Upper lobe of right lung (tissue), 1 donor: ENCODE data around the gene NCOA3. TPM values are rescaled to one million over a fixed set of nuclear protein-coding genes. Genes with fewer than 3 reads are reported as not detected.
A peak's percentile ranks its signal among the peaks of the same experiment; 100 is the strongest.
"Not testable (repeated sequence)": the region's sequence is repeated elsewhere in the genome, so short reads cannot be mapped to it uniquely, and the experiment has no call there.

ENCODE experiments used
- ATAC-seq: fragments of 200-7000 bp; cut with Tn5 transposase; one replicate; pipeline ENCODE4 v1.9.1; 2020; ENCODE audit warnings: mild to moderate bottlenecking, moderate library complexity
- DNase-seq: peaks from one replicate; pipeline ENCODE4 v3.0.0-alpha.2; 2020
- H3K27ac ChIP-seq: fragments of 200-600 bp; one replicate; pipeline ENCODE4 v1.8.0; 2022
- H3K27me3 ChIP-seq: fragments of 200-600 bp; one replicate; pipeline ENCODE4 v1.8.0; 2022; ENCODE audit warnings: mild to moderate bottlenecking
- H3K36me3 ChIP-seq: fragments of 200-600 bp; one replicate; pipeline ENCODE4 v1.8.0; 2022
- H3K4me1 ChIP-seq: fragments of 200-600 bp; one replicate; pipeline ENCODE4 v1.8.0; 2022
- H3K4me3 ChIP-seq: fragments of 200-600 bp; one replicate; pipeline ENCODE4 v1.8.0; 2022; ENCODE audit warnings: mild to moderate bottlenecking
- H3K9me3 ChIP-seq: fragments of 200-600 bp; one replicate; pipeline ENCODE4 v1.8.0; 2022
- intact Hi-C: fragments of 100-400 bp; cut with DNase I; formaldehyde crosslinking; loops from one replicate; pipeline ENCODE4 v1.11.0; 2022
- total RNA-seq: library from RNA; stranded (reverse); fragmentation: NEBNext Ultra II Directional; extraction: Animal tissue kit (Norgen Biotek cat#: 25700); gene quantifications from one replicate; pipeline ENCODE4 v1.2.1, GENCODE V29; 2021
- TF ChIP-seq, protein P1 (sequence below): fragments of 200-600 bp; IDR thresholded peaks from one replicate; pipeline ENCODE4 v1.8.0; 2022; ENCODE audit warnings: antibody characterized with exemption
- donor health status: DM: no; HTN: yes; CAD: no; lungs with severe emphysema.

The NCOA3 gene
- total RNA-seq, 1 donor from 2014 or later, result 48.8 TPM

DNA sequence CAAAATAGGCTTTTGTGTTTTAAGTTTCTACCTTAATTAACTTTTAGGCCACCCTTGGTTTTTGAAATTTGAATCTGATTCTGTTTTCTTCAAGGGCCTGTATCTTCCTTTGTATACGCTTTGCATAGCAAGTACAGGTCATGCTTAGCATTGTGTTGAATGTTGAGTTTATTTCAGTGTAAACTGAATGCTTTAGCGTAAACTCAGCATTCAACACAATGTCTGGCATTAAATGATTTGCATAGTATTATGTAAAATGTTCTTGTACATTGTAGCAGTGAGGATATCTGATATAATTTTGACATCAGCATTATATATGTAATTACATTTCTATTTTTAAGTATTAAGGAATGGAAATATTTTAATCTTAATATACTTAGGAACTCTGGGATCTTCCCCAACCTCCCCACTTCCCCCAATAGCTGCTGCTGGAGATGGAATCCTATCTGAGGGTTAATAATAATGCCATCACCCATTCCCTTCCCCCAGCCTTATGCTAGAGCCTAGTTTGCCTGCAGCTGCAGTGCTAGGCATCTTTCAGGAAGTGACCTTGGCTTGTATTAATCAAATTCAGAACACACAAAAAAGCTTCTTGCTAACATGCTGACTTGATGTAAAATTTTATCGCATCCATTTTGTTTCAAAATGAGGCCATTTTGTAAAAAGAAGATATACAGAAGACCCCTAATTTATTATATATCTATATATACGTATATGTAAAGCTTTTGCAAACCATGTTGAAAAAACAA is 73.1 kb downstream of the NCOA3 start:
- TF ChIP-seq, protein P1, sequence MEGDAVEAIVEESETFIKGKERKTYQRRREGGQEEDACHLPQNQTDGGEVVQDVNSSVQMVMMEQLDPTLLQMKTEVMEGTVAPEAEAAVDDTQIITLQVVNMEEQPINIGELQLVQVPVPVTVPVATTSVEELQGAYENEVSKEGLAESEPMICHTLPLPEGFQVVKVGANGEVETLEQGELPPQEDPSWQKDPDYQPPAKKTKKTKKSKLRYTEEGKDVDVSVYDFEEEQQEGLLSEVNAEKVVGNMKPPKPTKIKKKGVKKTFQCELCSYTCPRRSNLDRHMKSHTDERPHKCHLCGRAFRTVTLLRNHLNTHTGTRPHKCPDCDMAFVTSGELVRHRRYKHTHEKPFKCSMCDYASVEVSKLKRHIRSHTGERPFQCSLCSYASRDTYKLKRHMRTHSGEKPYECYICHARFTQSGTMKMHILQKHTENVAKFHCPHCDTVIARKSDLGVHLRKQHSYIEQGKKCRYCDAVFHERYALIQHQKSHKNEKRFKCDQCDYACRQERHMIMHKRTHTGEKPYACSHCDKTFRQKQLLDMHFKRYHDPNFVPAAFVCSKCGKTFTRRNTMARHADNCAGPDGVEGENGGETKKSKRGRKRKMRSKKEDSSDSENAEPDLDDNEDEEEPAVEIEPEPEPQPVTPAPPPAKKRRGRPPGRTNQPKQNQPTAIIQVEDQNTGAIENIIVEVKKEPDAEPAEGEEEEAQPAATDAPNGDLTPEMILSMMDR, result no peak
- DNase-seq (no peak), ATAC-seq (no peak)
- H3K27ac ChIP-seq, result no peak overlapping the region
- no peaks in the 10 kb centered on the region for H3K27me3 ChIP-seq
- H3K9me3 ChIP-seq, result peaks cover 5% of the 10 kb centered on the region
- intact Hi-C loops, result no loop called here
- H3K4me1 ChIP-seq, result peaks cover 62% of the 10 kb centered on the region
- H3K36me3 ChIP-seq, result no peaks in the 10 kb centered on the region
- H3K4me3 ChIP-seq, result no peak overlapping the region

DNA sequence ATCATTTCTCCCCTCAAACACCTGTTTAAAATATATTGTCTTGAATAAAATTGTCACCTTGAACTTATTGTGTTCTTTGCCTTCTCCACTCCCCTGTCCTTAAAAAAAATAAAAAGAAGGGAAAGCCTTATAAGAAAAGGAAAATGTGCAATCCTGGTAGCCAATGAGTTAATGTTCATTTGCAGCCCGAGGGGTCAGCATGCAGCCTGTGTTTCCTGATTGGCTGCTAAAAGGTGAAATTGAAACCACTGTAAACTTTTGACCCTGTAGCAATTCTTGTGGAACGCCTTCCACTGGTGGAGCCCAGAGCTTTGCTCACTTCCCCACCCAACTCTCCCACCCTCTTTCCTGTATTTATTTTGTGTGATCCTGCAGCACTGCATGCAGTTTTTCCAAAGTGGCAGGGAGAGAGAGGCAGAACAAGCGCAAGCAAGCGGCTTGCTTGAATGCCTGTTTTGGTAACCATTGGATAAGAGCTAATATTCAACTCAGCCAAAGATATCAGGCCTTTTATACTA is 74.9 kb downstream of the NCOA3 start:
- ATAC-seq, result peak; percentile 96
- Histone ChIP-seq H3K4me1 (peaks cover 64% of the 10 kb centered on the region), H3K9me3 (peaks cover 3% of the 10 kb centered on the region), H3K27me3 (no peaks in the 10 kb centered on the region), H3K27ac (peak overlapping the region; percentile 34), H3K36me3 (no peaks in the 10 kb centered on the region), H3K4me3 (no peak overlapping the region)
- no peak for DNase-seq
- TF ChIP-seq, protein P1, result no peak
- intact Hi-C loops, result no loop called here

DNA sequence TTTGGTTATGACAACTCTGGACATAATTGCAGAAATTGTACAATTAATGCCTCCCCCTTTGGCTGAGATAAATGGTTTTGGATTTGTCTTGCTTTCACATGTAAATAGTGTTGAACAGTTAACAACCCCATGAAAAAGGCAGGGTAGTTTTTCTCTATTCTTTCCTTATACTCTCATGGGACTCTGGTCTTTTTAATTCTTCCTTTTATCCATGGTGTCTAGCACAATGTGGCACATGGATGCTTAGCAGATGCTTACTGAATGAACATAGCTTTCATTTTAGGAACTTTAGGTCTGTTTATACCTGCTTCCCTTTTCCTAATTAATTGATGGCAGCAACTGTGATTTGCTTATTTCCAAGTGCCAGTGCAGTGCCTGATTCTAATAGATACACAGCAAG is 75.6 kb downstream of the NCOA3 start:
- no peaks in the 10 kb centered on the region for H3K27me3 ChIP-seq
- intact Hi-C loops, result no loop called here
- DNase-seq, result no peak
- no peak overlapping the region for H3K4me3 ChIP-seq
- no peak for ATAC-seq
- no peak overlapping the region for H3K27ac ChIP-seq
- H3K36me3 ChIP-seq, result no peaks in the 10 kb centered on the region
- TF ChIP-seq, protein P1, result no peak
- H3K4me1 ChIP-seq, result peaks cover 64% of the 10 kb centered on the region
- no peaks in the 10 kb centered on the region for H3K9me3 ChIP-seq

DNA sequence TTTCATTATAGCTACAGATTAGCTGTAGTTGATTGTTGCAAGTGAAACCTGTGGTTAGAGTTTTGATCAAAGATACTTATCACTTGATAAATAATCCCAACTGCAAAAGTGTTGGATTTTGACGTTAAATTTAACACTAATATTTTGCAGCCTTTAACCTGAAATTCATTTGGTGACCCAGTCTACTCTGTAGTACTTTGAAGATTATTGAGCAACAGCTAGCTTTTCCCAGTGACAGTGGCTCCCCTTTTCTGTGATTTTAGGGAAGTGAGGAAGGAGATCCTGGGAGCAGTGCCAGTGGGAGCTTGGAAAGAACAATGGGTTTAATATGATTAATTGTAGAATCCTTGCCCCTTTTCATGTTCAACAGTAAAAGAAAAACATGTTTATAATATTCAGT is 76.9 kb downstream of the NCOA3 start:
- intact Hi-C loops, result no loop called here
- no peaks in the 10 kb centered on the region for H3K27me3 ChIP-seq
- H3K4me1 ChIP-seq, result peaks cover 62% of the 10 kb centered on the region
- H3K36me3 ChIP-seq, result peaks cover 8% of the 10 kb centered on the region
- TF ChIP-seq, protein P1, result no peak
- no peak overlapping the region for H3K27ac ChIP-seq
- ATAC-seq (no peak), DNase-seq (no peak)
- no peaks in the 10 kb centered on the region for H3K9me3 ChIP-seq
- H3K4me3 ChIP-seq, result no peak overlapping the region

DNA sequence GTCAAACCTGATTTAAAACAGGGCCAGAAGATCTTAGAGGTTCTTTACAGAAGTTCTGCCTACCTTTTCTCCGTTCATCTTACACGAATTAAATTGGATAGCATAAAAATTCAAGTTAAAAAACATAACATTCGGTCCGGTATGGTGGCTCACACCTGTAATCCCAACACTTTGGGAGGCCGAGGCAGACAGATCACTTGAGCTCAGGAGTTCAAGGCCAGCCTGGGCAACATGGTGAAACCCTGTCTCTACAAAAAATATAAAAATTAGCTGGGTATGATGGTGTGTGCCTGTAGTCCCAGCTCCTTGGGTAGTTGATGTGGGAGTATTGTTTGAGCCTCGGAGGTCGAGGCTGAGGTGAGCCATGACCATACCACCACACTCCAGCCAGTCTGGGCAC is 79.0 kb downstream of the NCOA3 start:
- H3K36me3 ChIP-seq, result peaks cover 18% of the 10 kb centered on the region
- DNase-seq, ATAC-seq, H3K27me3 ChIP-seq, H3K9me3 ChIP-seq, intact Hi-C loops, H3K4me3 ChIP-seq, H3K27ac ChIP-seq: not testable (repeated sequence)
- peaks cover 41% of the 10 kb centered on the region for H3K4me1 ChIP-seq

DNA sequence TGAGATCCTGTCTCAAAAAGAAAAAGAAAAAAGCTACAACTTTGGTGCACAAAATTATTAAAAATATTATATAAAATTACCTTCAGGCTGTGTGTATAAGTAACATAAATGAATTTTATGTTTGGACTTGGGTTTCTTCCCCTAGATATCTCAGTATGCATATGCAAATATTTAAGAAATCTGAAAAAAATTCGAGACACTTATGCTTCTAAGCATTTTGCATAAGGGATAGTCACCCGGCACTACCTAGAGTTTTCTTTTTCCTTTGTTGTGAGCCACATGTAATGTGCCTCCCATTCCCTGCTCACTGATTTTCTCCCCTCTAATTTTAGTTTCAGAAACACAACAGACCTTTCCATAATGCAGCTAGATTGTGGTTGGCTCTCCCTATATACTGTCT is 79.4 kb downstream of the NCOA3 start:
- TF ChIP-seq, protein P1, result no peak
- Histone ChIP-seq H3K4me1 (peaks cover 37% of the 10 kb centered on the region), H3K27me3 (no peaks in the 10 kb centered on the region), H3K27ac (no peak overlapping the region), H3K4me3 (no peak overlapping the region), H3K9me3 (no peaks in the 10 kb centered on the region), H3K36me3 (peaks cover 18% of the 10 kb centered on the region)
- intact Hi-C loops, result no loop called here
- no peak for ATAC-seq
- DNase-seq, result no peak
